SK-N-SH treated with all-trans-retinoic acid at 6 μM for 48 hours (cell line): ENCODE results near the gene CRISPLD2.
"Not testable (repeated sequence)": the region's sequence is repeated elsewhere in the genome, so short reads cannot be mapped to it uniquely, and the experiment has no call there.

Experiments
- ARNTL ChIP-seq: fragments of 450-650 bp; formaldehyde crosslinking; IDR thresholded peaks from 2 replicates; pipeline ENCODE4 v1.5.0; 2020; ENCODE audit warnings: low read depth, mild to moderate bottlenecking, moderate library complexity, borderline replicate concordance
- CSDC2 ChIP-seq: fragments of 250-450 bp; sonication (Bioruptor Pico); IDR thresholded peaks from 2 replicates; pipeline ENCODE4 v1.5.0; 2020; ENCODE audit warnings: mild to moderate bottlenecking, moderate library complexity
- ESRRG ChIP-seq: fragments of 250-450 bp; sonication (Bioruptor Pico); IDR thresholded peaks from 2 replicates; pipeline ENCODE4 v1.6.1; 2021; ENCODE audit warnings: mild to moderate bottlenecking
- PATZ1 ChIP-seq: fragments of 250-450 bp; sonication (Bioruptor Pico); IDR thresholded peaks from 2 replicates; pipeline ENCODE4 v1.8.0; 2020; ENCODE audit warnings: mild to moderate bottlenecking, moderate library complexity, borderline replicate concordance
- POU6F1 ChIP-seq: fragments of 250-450 bp; sonication (Bioruptor Pico); IDR thresholded peaks from 2 replicates; pipeline ENCODE4 v1.8.0; 2021; ENCODE audit warnings: low read depth, mild to moderate bottlenecking, moderate library complexity, borderline replicate concordance
- PPARA ChIP-seq: fragments of 250-450 bp; sonication (Bioruptor Pico); IDR thresholded peaks from 2 replicates; pipeline ENCODE4 v1.5.0; 2020; ENCODE audit warnings: mild to moderate bottlenecking, borderline replicate concordance
- RARB ChIP-seq: fragments of 250-450 bp; sonication (Bioruptor Pico); IDR thresholded peaks from 2 replicates; pipeline ENCODE4 v1.8.0; 2021; ENCODE audit warnings: mild to moderate bottlenecking, moderate library complexity
- SNAI2 ChIP-seq: fragments of 250-450 bp; sonication (Bioruptor Pico); IDR thresholded peaks from 2 replicates; pipeline ENCODE4 v1.5.0; 2020; ENCODE audit warnings: mild to moderate bottlenecking, moderate library complexity
- ZFP3 ChIP-seq: fragments of 250-450 bp; sonication (Bioruptor Pico); IDR thresholded peaks from 2 replicates; pipeline ENCODE4 v1.5.0; 2020; ENCODE audit warnings: mild to moderate bottlenecking, moderate library complexity
- TF ChIP-seq, protein P1 (sequence below): fragments of 250-450 bp; sonication (Bioruptor Pico); IDR thresholded peaks from 2 replicates; pipeline ENCODE4 v1.5.1; 2021; ENCODE audit warnings: mild to moderate bottlenecking, moderate library complexity

- TF ChIP-seq RARB (CRISPR knock-in tag); PPARA; POU6F1 (CRISPR knock-in tag); ARNTL (CRISPR knock-in tag); PATZ1; ZFP3 (CRISPR knock-in tag); ESRRG (CRISPR knock-in tag); SNAI2; CSDC2 (CRISPR knock-in tag): not testable (repeated sequence)
- TF ChIP-seq, protein P1, sequence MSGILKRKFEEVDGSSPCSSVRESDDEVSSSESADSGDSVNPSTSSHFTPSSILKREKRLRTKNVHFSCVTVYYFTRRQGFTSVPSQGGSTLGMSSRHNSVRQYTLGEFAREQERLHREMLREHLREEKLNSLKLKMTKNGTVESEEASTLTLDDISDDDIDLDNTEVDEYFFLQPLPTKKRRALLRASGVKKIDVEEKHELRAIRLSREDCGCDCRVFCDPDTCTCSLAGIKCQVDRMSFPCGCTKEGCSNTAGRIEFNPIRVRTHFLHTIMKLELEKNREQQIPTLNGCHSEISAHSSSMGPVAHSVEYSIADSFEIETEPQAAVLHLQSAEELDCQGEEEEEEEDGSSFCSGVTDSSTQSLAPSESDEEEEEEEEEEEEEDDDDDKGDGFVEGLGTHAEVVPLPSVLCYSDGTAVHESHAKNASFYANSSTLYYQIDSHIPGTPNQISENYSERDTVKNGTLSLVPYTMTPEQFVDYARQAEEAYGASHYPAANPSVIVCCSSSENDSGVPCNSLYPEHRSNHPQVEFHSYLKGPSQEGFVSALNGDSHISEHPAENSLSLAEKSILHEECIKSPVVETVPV (CRISPR knock-in tag) = not testable (repeated sequence)
These were observed 35.8 kb downstream of the CRISPLD2 start for GRCh38 chr16:84855435-84856202.
